Tibial nerve (tissue), 4 donors: ENCODE data around the gene SPRN. TPM values are rescaled to one million over a fixed set of nuclear protein-coding genes. Genes with fewer than 3 reads are reported as not detected.
"Not testable (repeated sequence)": the region's sequence is repeated elsewhere in the genome, so short reads cannot be mapped to it uniquely, and the experiment has no call there.

Source experiments
- DNase-seq, 2 donors: peaks; one replicate each; pipeline ENCODE4 v3.0.0-alpha.2; 2019; ENCODE audit warnings: low spot score in 2 of 2
- H3K27ac ChIP-seq, 4 donors: fragments of 200-600 bp; sonication (generic) in 3 of 4; one replicate each; pipeline ENCODE4 v1.5.1; 2017 to 2019; ENCODE audit warnings: mild to moderate bottlenecking in 1 of 4
- H3K27me3 ChIP-seq, 2 donors: fragments of 200-600 bp; sonication (generic) in 1 of 2; one replicate each; pipeline versions ENCODE4 v1.5.1 to v1.6.0; 2017 to 2019
- H3K36me3 ChIP-seq, 3 donors: fragments of 200-600 bp; sonication (generic); one replicate each; pipeline ENCODE4 v1.5.1; 2018 to 2019
- H3K4me1 ChIP-seq, 4 donors: fragments of 200-600 bp; sonication (generic) in 3 of 4; one replicate each; pipeline ENCODE4 v1.5.1; 2017 to 2019
- H3K4me3 ChIP-seq, 4 donors: fragments of 200-600 bp; sonication (generic) in 3 of 4; one replicate each; pipeline ENCODE4 v1.5.1; 2017 to 2019; ENCODE audit warnings: mild to moderate bottlenecking in 1 of 4, moderate library complexity in 1 of 4
- H3K9me3 ChIP-seq, 4 donors: fragments of 200-600 bp; sonication (generic) in 3 of 4; one replicate each; pipeline ENCODE4 v1.5.1; 2017 to 2019
- EP300 ChIP-seq, 2 donors: sonication (generic); formaldehyde crosslinking; IDR thresholded peaks; one replicate each; pipeline ENCODE4 v1.6.1; 2017; ENCODE audit warnings: antibody characterized with exemption in 2 of 2, mild to moderate bottlenecking in 1 of 2
- POLR2A ChIP-seq, 2 donors: fragments of 450-650 bp; IDR thresholded peaks; one replicate each; pipeline ENCODE4 v1.6.1; 2017; ENCODE audit warnings: antibody characterized with exemption in 2 of 2, mild to moderate bottlenecking in 2 of 2, moderate library complexity in 2 of 2
- WGBS, 2 donors: methylation state at CpG; one replicate each; pipeline ENCODE4 v1.1.5; 2018; 5-methylcytosine and 5-hydroxymethylcytosine counted together
- total RNA-seq, 4 donors: library from RNA; depleted of rRNA; stranded (reverse); fragments of >200 nt; gene quantifications; one replicate each; pipeline ENCODE4 v1.1.0, GENCODE V29; 2016
- TF ChIP-seq, protein P1 (sequence below), 5 experiments: fragments of 200-600 bp in 3 of 5; fragments of 450-650 bp in 2 of 5; sonication (generic) in 3 of 5; IDR thresholded peaks; one replicate each; pipeline ENCODE4 v1.5.1; 2016 to 2019; ENCODE audit warnings: antibody characterized with exemption in 5 of 5, mild to moderate bottlenecking in 3 of 5, moderate library complexity in 2 of 5

Gene SPRN
- total RNA-seq, 4 donors from 2014 or later = not detected

DNA sequence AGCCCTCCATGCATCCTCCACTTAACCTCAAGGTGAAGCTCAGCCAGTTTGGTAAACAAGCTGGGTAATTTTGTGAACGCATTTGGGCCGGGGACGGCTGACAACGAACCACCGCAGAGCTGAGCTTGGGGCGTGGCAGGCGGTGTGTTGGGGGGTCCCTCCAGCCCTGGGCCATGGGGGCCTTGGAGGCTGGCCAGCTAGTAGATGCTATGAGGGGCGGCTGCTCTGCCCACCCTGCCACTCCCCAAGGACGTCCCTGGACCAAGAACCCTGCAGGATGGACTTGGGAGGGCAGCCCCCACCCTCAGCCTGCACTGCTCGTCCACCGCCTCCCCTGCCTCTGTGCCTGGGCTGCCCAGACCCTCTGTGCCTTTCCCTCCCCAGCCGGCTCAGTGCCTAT is 17.4 kb upstream of the SPRN start:
- WGBS, 2 donors = 78% methylated on average over 12 of the region's 12 CpGs
- no peak overlapping the region for H3K4me3 ChIP-seq
- no peak for DNase-seq
- peaks cover 0 to 16% (median 0%) of the 10 kb centered on the region in 3 donors for H3K36me3 ChIP-seq
- TF ChIP-seq POLR2A (IDR thresholded peaks at IDR 0.05) = no peak
- no peak for TF ChIP-seq EP300 (IDR thresholded peaks at IDR 0.05)
- no peaks in the 10 kb centered on the region for H3K4me1 ChIP-seq
- no peak overlapping the region for H3K27ac ChIP-seq
- H3K9me3 ChIP-seq = peaks cover 0 to 22% (median 3%) of the 10 kb centered on the region in 4 donors
- H3K27me3 ChIP-seq = no peaks in the 10 kb centered on the region

DNA sequence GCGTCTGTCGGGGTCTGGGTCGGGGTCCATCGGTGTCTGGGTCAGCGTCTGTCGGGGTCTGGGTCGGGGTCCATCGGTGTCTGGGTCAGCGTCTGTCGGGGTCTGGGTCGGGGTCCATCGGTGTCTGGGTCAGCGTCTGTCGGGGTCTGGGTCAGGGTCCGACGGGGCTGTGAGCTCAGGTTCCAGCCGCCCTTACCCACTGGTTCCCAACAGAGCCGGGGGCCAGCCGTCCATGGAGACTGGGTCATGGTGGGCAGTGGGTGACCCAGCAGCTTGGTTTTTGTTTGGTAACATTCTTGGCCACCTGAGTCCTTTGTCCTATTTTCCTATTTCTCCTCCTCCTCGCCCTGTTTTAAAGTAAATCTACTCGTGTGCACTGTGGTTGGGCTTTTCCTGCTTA is 16.9 kb upstream of the SPRN start:
- H3K4me1 ChIP-seq, DNase-seq, H3K27ac ChIP-seq, H3K27me3 ChIP-seq, H3K4me3 ChIP-seq: not testable (repeated sequence)
- Histone ChIP-seq H3K36me3 (peaks cover 0 to 13% (median 0%) of the 10 kb centered on the region in 3 donors), H3K9me3 (peaks cover 0 to 17% (median under 1%) of the 10 kb centered on the region in 4 donors)
- WGBS, 2 donors = 88 to 90% methylated on average over 8 to 14 of the region's 21 CpGs

DNA sequence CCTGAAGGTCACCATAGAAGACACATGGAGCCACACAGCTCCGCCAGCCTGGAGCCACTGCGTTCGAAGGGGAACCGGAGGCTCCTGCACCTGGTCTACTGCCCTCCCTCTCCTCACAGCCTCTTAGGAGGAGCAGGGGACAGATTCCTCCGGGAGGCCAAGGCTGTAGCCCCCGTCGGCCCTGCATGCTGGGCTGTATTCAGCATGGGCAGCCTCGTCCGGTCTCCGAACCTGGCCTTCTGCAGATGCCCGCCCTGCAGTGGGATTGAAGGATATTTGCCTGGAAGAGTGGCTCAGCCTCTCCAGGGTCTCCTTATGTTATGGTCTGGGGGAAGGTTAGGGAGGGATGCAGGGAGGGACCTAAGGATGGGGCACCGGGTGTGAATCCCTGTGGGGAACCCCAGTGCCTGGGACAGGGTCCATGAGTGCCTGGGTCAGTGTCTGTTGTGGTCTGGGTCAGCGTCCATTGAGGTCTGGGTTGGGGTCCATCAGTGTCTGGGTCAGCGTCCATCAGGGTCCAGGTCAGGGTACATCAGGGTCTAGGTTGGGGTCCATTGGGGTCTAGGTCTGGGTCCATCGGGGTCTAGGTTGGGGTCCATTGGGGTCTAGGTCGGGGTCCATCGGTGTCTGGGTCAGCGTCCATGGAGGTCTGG is 16.3 kb upstream of the SPRN start:
- Histone ChIP-seq H3K27ac (no peak overlapping the region), H3K4me1 (no peaks in the 10 kb centered on the region), H3K4me3 (no peak overlapping the region), H3K27me3 (no peaks in the 10 kb centered on the region), H3K36me3 (peaks cover 0 to 7% (median 0%) of the 10 kb centered on the region in 3 donors), H3K9me3 (peaks cover 0 to 12% (median 0%) of the 10 kb centered on the region in 4 donors)
- 92 to 97% methylated on average over 13 to 17 of the region's 18 CpGs for WGBS, 2 donors
- DNase-seq = no peak
- TF ChIP-seq EP300 (IDR thresholded peaks at IDR 0.05) (no peak), POLR2A (IDR thresholded peaks at IDR 0.05) (no peak)
- TF ChIP-seq, protein P1, sequence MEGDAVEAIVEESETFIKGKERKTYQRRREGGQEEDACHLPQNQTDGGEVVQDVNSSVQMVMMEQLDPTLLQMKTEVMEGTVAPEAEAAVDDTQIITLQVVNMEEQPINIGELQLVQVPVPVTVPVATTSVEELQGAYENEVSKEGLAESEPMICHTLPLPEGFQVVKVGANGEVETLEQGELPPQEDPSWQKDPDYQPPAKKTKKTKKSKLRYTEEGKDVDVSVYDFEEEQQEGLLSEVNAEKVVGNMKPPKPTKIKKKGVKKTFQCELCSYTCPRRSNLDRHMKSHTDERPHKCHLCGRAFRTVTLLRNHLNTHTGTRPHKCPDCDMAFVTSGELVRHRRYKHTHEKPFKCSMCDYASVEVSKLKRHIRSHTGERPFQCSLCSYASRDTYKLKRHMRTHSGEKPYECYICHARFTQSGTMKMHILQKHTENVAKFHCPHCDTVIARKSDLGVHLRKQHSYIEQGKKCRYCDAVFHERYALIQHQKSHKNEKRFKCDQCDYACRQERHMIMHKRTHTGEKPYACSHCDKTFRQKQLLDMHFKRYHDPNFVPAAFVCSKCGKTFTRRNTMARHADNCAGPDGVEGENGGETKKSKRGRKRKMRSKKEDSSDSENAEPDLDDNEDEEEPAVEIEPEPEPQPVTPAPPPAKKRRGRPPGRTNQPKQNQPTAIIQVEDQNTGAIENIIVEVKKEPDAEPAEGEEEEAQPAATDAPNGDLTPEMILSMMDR (IDR thresholded peaks at IDR 0.05) = no peak

DNA sequence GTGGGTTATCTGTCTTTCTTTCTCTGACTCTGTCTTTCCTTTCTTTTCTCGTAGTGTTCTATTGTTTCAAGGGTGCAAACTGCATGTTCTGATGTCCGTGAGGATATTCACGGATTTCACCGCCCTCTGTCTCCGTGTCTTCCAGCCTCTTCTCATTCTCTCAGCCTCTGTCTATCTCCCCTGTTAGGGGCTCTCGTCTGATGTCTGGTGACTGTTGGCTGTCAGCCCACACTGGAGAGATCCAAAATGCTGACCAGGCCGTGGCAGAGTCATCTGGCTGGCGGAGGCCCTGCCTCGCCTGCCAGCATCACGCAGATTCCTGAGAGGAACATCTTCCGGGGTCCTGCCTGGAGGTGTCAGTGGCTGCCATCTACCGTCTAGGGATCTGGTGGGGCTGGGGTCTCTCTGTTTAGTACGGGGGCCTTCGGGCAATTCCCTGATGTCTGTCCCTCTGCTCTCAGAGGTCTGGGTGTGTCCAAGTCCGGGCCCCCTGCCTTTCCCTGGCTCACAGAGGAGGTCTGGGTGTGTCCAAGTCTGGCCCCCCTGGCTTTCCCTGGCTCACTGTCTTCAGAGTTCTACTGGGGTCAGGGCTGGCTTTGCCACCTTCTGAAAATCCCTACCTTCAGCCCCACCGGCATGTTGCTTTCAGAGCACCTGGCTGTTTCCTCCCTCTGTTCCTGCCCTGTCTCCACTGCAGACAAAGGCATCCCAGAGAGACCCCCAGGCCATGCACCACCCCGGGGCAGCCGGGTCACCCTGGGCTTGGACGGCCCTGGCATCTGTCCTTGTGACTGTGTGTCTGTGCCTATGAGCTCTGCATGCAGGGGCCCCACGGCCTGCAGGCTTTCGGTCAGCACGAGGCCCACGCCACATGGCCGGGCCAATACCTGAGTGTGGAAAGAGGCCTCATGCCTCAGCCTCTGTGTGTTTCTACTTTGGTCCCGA is 15.4 kb upstream of the SPRN start:
- DNase-seq = no peak
- Histone ChIP-seq H3K4me3 (no peak overlapping the region), H3K4me1 (no peaks in the 10 kb centered on the region), H3K36me3 (peaks cover 0 to 7% (median 0%) of the 10 kb centered on the region in 3 donors), H3K9me3 (peaks cover 0 to 2% (median 0%) of the 10 kb centered on the region in 4 donors), H3K27me3 (no peaks in the 10 kb centered on the region), H3K27ac (no peak overlapping the region)
- WGBS, 2 donors = 89% methylated on average over 22 to 23 of the region's 25 CpGs
- no peak for TF ChIP-seq POLR2A (IDR thresholded peaks at IDR 0.05)
- no peak for TF ChIP-seq EP300 (IDR thresholded peaks at IDR 0.05)
- TF ChIP-seq, protein P1 (IDR thresholded peaks at IDR 0.05) = no peak

DNA sequence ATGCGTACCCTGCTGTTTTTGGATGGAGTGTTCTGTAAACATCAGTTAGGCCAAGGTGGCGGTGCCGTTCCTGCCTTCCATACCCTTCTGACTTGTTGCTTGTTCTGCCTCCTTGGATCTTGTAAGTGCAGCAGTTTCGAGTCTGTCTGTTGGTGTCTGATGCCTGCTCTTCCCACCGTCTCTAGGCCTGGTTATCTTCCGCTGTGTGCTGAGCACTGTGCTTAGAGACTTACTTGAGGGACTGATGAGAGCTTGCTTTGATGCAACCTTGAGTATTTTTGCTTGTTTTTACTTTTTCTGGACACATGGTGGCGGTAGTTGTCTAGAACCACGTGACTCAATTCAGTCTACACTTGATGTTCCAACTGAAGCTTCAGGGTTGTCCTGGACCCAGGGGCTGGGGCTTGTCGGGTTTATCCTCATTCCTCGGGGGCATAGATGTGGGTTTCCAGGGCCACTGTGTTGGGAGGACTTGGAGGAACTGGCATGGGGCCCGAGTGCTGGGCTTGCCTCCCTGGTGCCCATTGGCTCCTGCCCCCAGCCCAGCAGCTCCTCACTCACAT is 14.4 kb upstream of the SPRN start:
- no peak for DNase-seq
- H3K36me3 ChIP-seq = peaks cover 0 to 7% (median 0%) of the 10 kb centered on the region in 3 donors
- no peak overlapping the region for H3K27ac ChIP-seq
- TF ChIP-seq POLR2A (IDR thresholded peaks at IDR 0.05) = no peak
- TF ChIP-seq, protein P1 (IDR thresholded peaks at IDR 0.05) = no peak
- no peak for TF ChIP-seq EP300 (IDR thresholded peaks at IDR 0.05)
- no peaks in the 10 kb centered on the region for H3K4me1 ChIP-seq
- no peaks in the 10 kb centered on the region for H3K9me3 ChIP-seq
- 83 to 84% methylated on average over 11 of the region's 11 CpGs for WGBS, 2 donors
- H3K27me3 ChIP-seq = no peaks in the 10 kb centered on the region
- no peak overlapping the region for H3K4me3 ChIP-seq

DNA sequence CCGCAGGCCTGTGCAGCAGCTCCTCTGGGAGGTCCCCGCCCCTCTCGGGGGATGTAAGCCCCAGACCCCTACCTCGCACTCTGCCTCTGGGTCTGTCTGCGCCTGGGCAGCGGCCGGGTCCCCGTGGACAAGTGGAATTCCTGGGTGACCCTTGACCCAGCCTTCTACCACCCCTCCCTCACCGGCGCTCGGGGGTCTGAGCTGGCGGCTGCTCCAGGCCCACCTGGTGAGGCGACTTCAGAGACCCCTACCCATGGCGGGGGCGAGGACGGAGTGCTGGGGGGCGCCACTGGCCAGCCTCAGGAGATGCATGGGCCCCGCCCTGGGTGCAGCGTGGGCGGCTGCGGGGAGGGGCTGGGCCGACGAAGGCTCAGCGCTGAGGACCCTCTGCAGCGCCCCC is 8.4 kb upstream of the SPRN start:
- H3K4me1 ChIP-seq, H3K4me3 ChIP-seq, H3K27me3 ChIP-seq, H3K36me3 ChIP-seq, H3K27ac ChIP-seq, DNase-seq: not testable (repeated sequence)
- WGBS, 2 donors = 81 to 89% methylated on average over 8 to 10 of the region's 25 CpGs
- peaks cover 0 to 16% (median 0%) of the 10 kb centered on the region in 4 donors for H3K9me3 ChIP-seq

DNA sequence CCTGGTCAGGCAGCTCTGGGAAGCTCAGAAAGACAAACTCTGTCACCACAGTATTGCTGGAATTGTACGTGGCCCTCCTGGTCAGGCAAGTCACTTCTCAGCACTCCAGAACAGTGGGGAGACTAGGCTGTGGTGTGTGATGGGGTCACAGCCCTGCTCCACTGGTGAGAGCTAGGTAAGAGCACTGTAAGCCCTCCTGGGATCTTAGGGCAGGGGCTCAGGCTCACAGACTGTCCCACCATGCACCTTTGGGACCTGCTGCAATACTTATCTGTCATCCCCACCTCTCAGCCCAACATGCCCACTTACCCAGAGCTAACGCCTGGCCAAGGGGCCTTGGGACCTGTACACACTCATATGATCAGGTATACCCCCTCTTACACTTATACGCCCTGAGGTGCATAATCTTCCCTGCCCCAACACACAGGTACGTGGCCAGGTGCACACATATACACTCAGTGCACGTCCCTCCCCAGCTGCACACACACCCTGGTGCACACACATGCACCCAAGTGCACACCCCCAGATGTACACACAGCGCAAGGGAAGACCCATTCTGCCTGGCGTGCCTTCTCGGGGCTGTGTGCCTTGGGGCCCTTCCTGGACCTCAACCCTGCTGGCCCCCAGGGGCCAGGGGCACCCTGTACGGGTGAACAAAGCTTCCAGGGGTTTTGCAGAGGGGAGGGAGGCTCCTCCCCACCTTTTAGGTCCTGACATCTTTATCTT is 7.6 kb upstream of the SPRN start:
- not testable (repeated sequence) for H3K4me1 ChIP-seq, DNase-seq, H3K36me3 ChIP-seq, H3K4me3 ChIP-seq, H3K27me3 ChIP-seq, H3K27ac ChIP-seq
- WGBS, 2 donors = 71 to 81% methylated on average over 2 to 6 of the region's 9 CpGs
- peaks cover 0 to 16% (median 0%) of the 10 kb centered on the region in 4 donors for H3K9me3 ChIP-seq

DNA sequence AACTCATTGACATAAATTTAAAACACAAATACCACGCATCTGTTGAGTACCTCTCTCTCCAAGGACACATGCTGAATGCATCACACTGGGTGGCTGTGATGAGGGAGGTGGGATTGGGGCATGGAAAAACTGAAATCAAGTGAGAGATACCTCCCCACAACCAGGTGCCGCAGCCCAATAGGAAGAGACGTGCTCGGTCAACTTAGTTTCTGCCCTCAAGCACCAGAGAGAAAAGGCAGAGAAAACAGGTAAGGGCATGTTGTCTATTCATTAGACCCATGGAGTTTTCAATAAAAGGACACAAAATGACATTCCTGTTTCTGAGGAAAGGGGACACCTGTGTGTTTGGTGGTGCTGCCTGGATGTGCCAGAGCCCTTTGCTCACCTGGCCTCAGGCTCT is 5.1 kb upstream of the SPRN start:
- H3K27me3 ChIP-seq, H3K27ac ChIP-seq, H3K36me3 ChIP-seq, H3K4me3 ChIP-seq, H3K4me1 ChIP-seq, DNase-seq: not testable (repeated sequence)
- 86 to 90% methylated on average over 4 of the region's 4 CpGs for WGBS, 2 donors
- peaks cover 0 to 16% (median 0%) of the 10 kb centered on the region in 4 donors for H3K9me3 ChIP-seq

DNA sequence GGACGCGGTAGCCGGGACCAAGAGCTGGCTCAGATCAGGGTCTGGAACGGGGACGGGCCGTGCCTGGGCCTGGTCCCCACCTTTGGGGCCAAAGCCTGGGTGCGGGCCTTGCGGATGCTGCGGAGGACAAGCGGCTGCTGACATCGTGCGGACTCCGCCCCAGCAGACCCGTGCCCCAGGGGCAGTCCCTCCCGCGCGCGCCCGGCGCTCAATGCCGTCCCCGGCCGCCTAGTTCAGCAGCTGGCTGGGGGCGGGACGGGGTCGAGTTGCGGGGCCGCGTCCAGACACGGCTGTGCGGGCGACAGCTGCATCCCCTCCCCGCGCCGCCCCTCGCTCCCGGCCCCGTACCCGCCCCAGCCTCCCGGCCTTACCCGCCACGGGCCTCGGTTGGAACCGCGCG is 323 bp downstream of the SPRN start:
- not testable (repeated sequence) for DNase-seq, H3K27ac ChIP-seq, H3K9me3 ChIP-seq, H3K4me3 ChIP-seq
- H3K36me3 ChIP-seq = peaks cover 0 to 29% (median 0%) of the 10 kb centered on the region in 3 donors
- no CpG with 5 or more reads among the region's 46 CpGs for WGBS, 2 donors
- H3K4me1 ChIP-seq = peaks cover 0 to 13% (median 0%) of the 10 kb centered on the region in 4 donors
- H3K27me3 ChIP-seq = peaks cover 0 to 12% of the 10 kb centered on the region in 2 donors
